ENCODE results near the gene HOXA5. TPM values are rescaled to one million over a fixed set of nuclear protein-coding genes. Genes with fewer than 3 reads are reported as not detected.

The HOXA5 gene
- total RNA-seq, 1 experiment from 2014 or later = not detected

DNA sequence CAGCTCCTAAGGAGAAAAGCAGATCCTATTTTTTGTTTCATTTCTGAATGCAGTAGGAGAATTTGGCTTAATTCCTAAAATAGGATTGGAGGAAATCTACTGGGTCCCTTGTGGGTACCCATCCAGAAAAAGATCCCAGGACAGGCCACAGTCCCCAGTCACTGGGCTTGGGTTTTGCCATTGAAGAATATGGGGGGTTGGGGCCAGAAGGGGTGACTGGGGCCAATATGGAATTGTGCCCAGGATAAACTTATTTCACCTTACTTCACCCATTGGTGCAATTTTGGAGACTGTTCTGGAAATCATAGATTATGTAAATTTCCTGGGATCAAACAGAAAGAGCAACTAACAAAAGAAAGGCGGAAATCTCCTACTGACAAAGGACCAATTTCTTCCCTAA is 5.0 kb downstream of the HOXA5 start:
- Histone ChIP-seq H3K23me2 (ENCODE audit: insufficient read length, low read depth, low read length, poor library complexity, severe bottlenecking) (peaks cover 8% of the 10 kb centered on the region), H4K20me1 (ENCODE audit: control insufficient read depth, insufficient read depth, insufficient read length) (peaks cover under 1% of the 10 kb centered on the region), H3K14ac (ENCODE audit: insufficient read depth, low read length) (no peak overlapping the region), H3K9me3 (ENCODE audit: control insufficient read depth, low read depth, low read length) (no peaks in the 10 kb centered on the region), H2AFZ (ENCODE audit: low read length) (no peak overlapping the region), H3K27ac (ENCODE audit: insufficient read length, low read depth, low read length) (no peak overlapping the region), H3K56ac (ENCODE audit: insufficient read length, low read depth, low read length) (no peak overlapping the region), H3K9ac (ENCODE audit: extremely low read depth, insufficient read length, low read length) (no peak overlapping the region), H2BK5ac (ENCODE audit: insufficient read length, low read length) (no peak overlapping the region), H4K8ac (replicated peaks; ENCODE audit: insufficient read length, low read depth, low read length) (no peak overlapping the region), H3K79me1 (ENCODE audit: insufficient read depth, low read depth, low read length, poor library complexity, severe bottlenecking) (no peaks in the 10 kb centered on the region), H3K4me1 (ENCODE audit: insufficient read depth, low read length) (no peaks in the 10 kb centered on the region), H4K5ac (ENCODE audit: insufficient read length, low read depth, low read length) (no peak overlapping the region), H2BK12ac (ENCODE audit: insufficient read length, low read depth, low read length) (no peak overlapping the region), H2BK120ac (ENCODE audit: low read depth, low read length, poor library complexity, severe bottlenecking) (no peak overlapping the region), H3K79me2 (ENCODE audit: insufficient read depth, low read length) (no peaks in the 10 kb centered on the region), H3K4me2 (ENCODE audit: insufficient read depth, insufficient read length, low read length) (no peak overlapping the region), H3K23ac (ENCODE audit: insufficient read length, low read depth, low read length) (no peak overlapping the region), H2BK15ac (ENCODE audit: low read depth, low read length) (no peak overlapping the region), H3K4ac (ENCODE audit: low read depth, low read length) (no peak overlapping the region), H2AK5ac (ENCODE audit: insufficient read length, low read length) (no peak overlapping the region), H3T11ph (ENCODE audit: low read length) (no peak overlapping the region), H4K91ac (ENCODE audit: insufficient read length, low read depth, low read length) (no peak overlapping the region), H3K27me3 (ENCODE audit: insufficient read depth, low read length) (peaks cover 100% of the 10 kb centered on the region), H2BK20ac (ENCODE audit: low read depth, low read length, poor library complexity, severe bottlenecking) (no peak overlapping the region), H3K18ac (ENCODE audit: insufficient read length, low read depth, low read length) (no peak overlapping the region)
- Mint-ChIP-seq H3K27me3 (ENCODE audit: low read depth) (peaks cover 100% of the 10 kb centered on the region), H3K27ac (no peak overlapping the region), H3K36me3 (ENCODE audit: insufficient read depth in 1 of 3, low read depth in 3 of 3) (no peaks in the 10 kb centered on the region; a peak in 1 of 7 replicates), H3K9me3 (peaks cover 0 to 19% of the 10 kb centered on the region in 2 experiments), H3K4me1 (peaks cover 7 to 11% of the 10 kb centered on the region in 2 experiments), H3K4me3 (no peak overlapping the region)
- no peak for DNase-seq
- no CpG with 5 or more reads among the region's 1 CpG for WGBS (ENCODE audit: extremely low coverage, insufficient read length, low lambda C conversion rate)
- TF ChIP-seq, protein P1, sequence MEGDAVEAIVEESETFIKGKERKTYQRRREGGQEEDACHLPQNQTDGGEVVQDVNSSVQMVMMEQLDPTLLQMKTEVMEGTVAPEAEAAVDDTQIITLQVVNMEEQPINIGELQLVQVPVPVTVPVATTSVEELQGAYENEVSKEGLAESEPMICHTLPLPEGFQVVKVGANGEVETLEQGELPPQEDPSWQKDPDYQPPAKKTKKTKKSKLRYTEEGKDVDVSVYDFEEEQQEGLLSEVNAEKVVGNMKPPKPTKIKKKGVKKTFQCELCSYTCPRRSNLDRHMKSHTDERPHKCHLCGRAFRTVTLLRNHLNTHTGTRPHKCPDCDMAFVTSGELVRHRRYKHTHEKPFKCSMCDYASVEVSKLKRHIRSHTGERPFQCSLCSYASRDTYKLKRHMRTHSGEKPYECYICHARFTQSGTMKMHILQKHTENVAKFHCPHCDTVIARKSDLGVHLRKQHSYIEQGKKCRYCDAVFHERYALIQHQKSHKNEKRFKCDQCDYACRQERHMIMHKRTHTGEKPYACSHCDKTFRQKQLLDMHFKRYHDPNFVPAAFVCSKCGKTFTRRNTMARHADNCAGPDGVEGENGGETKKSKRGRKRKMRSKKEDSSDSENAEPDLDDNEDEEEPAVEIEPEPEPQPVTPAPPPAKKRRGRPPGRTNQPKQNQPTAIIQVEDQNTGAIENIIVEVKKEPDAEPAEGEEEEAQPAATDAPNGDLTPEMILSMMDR (conservative IDR thresholded peaks at IDR 0.05) = no peak

Measured in H9 (cell line).